ENCODE measurements around the gene PSMC2.

- TF ChIP-seq POLR2A (IDR thresholded peaks at IDR 0.05) (no peak), CTCF (IDR thresholded peaks at IDR 0.05) (no peak)
Measured at GRCh38 chr7:103369432-103369831, 22.0 kb downstream of the PSMC2 start.
